SU-DHL-6 (cell line): ENCODE data around the gene NPFFR1.
A peak's percentile ranks its signal among the peaks of the same experiment; 100 is the strongest.
"Not testable (repeated sequence)": the region's sequence is repeated elsewhere in the genome, so short reads cannot be mapped to it uniquely, and the experiment has no call there.

ENCODE experiments used
- H2AFZ ChIP-seq: fragments of 200-600 bp; sonication (generic); 2 replicates; pipeline ENCODE4 v1.6.1; 2014; ENCODE audit warnings: low read depth, mild to moderate bottlenecking, moderate library complexity, mixed read lengths, antibody characterized with exemption, low read length; ENCODE audit not compliant: severe bottlenecking
- H3F3A ChIP-seq: fragments of 200-600 bp; shearing (Covaris generic); 2 replicates; pipeline ENCODE4 v1.6.0; 2016; ENCODE audit warnings: antibody characterized with exemption, mild to moderate bottlenecking; ENCODE audit not compliant: insufficient read depth
- H3K27ac ChIP-seq: fragments of 200-600 bp; sonication (generic); 2 replicates; pipeline ENCODE4 v1.5.1; 2016; ENCODE audit warnings: low read depth, mild to moderate bottlenecking, low read length, moderate library complexity, mixed read lengths
- H3K27me3 ChIP-seq: fragments of 200-600 bp; sonication (generic), shearing (Covaris generic); 2 replicates; pipeline ENCODE4 v1.6.0; 2014; ENCODE audit warnings: mild to moderate bottlenecking, low read length
- H3K36me3 ChIP-seq: fragments of 200-600 bp; sonication (generic); 2 replicates; pipeline ENCODE4 v1.6.1; 2014; ENCODE audit warnings: mild to moderate bottlenecking, low read length, mixed read lengths
- H3K4me2 ChIP-seq: fragments of 300-600, 200-600 bp; shearing (Covaris generic), sonication (generic); 2 replicates; pipeline ENCODE4 v1.6.0; 2014; ENCODE audit warnings: low read length, low read depth, mild to moderate bottlenecking; ENCODE audit not compliant: poor library complexity, severe bottlenecking
- H3K4me3 ChIP-seq: fragments of 200-600 bp; sonication (generic); 2 replicates; pipeline ENCODE4 v1.5.1; 2014; ENCODE audit warnings: antibody characterized with exemption, low read length, mild to moderate bottlenecking, mixed read lengths; ENCODE audit not compliant: insufficient read depth, poor library complexity, severe bottlenecking
- H3K79me2 ChIP-seq: fragments of 200-600 bp; sonication (generic); 2 replicates; pipeline ENCODE4 v1.6.1; 2014; ENCODE audit warnings: mild to moderate bottlenecking, low read length, moderate library complexity; ENCODE audit not compliant: insufficient read depth
- H3K9ac ChIP-seq: fragments of 200-600 bp; sonication (generic); 2 replicates; pipeline ENCODE4 v1.7.0; 2014; ENCODE audit warnings: mild to moderate bottlenecking, low read length
- H3K9me2 ChIP-seq: fragments of 200-600 bp; sonication (generic); replicated peaks from 2 replicates; pipeline ENCODE4 v1.6.1; 2014; ENCODE audit warnings: low read length; ENCODE audit not compliant: insufficient read depth
- H3K9me3 ChIP-seq: fragments of 200-600 bp; sonication (generic); 2 replicates; pipeline ENCODE4 v1.6.1; 2014; ENCODE audit warnings: low read length, mixed read lengths; ENCODE audit not compliant: insufficient read depth
- H4K20me1 ChIP-seq: fragments of 200-600 bp; sonication (generic); 2 replicates; pipeline ENCODE4 v1.6.1; 2014; ENCODE audit warnings: low read depth, mild to moderate bottlenecking, antibody characterized with exemption, low read length, moderate library complexity, mixed read lengths
- EZH2phosphoT487 ChIP-seq: fragments of 200-600 bp; sonication (generic), shearing (Covaris generic); conservative IDR thresholded peaks from 2 replicates; pipeline ENCODE4 v1.6.1; 2018; ENCODE audit warnings: mild to moderate bottlenecking, antibody characterized with exemption, low read length, moderate library complexity, mixed read lengths
- TF ChIP-seq, protein P1 (sequence below): fragments of 200-600 bp; sonication (generic); IDR thresholded peaks from one replicate; pipeline ENCODE4 v1.5.1; 2017; ENCODE audit warnings: antibody characterized with exemption, mild to moderate bottlenecking, low read length, moderate library complexity; ENCODE audit not compliant: insufficient read depth, poor library complexity, severe bottlenecking

Gene NPFFR1

DNA sequence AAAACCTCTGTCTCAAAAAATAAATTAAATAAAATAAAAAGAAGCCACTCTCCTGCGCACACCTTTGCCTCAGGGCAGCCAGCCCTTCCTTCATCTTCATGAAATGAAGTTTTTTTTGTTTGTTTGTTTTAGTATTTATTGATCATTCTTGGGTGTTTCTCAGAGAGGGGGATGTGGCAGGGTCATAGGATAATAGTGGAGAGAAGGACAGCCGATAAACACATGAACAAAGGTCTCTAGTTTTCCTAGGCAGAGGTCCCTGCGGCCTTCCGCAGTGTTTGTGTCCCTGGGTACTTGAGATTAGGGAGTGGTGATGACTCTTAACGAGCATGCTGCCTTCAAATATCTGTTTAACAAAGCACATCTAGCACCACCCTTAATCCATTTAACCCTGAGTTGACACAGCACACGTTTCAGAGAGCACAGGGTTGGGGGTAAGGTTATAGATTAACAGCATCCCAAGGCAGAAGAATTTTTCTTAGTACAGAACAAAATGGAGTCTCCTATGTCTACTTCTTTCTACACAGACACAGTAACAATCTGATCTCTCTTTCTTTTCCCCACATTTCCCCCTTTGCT, 45.8 kb downstream of the NPFFR1 start:
- not testable (repeated sequence) for H3K9me2 ChIP-seq, H3K9me3 ChIP-seq, H3F3A ChIP-seq, H3K27me3 ChIP-seq, H2AFZ ChIP-seq, H3K4me3 ChIP-seq, H3K79me2 ChIP-seq, H3K4me2 ChIP-seq, H4K20me1 ChIP-seq, H3K36me3 ChIP-seq, H3K27ac ChIP-seq, H3K9ac ChIP-seq

DNA sequence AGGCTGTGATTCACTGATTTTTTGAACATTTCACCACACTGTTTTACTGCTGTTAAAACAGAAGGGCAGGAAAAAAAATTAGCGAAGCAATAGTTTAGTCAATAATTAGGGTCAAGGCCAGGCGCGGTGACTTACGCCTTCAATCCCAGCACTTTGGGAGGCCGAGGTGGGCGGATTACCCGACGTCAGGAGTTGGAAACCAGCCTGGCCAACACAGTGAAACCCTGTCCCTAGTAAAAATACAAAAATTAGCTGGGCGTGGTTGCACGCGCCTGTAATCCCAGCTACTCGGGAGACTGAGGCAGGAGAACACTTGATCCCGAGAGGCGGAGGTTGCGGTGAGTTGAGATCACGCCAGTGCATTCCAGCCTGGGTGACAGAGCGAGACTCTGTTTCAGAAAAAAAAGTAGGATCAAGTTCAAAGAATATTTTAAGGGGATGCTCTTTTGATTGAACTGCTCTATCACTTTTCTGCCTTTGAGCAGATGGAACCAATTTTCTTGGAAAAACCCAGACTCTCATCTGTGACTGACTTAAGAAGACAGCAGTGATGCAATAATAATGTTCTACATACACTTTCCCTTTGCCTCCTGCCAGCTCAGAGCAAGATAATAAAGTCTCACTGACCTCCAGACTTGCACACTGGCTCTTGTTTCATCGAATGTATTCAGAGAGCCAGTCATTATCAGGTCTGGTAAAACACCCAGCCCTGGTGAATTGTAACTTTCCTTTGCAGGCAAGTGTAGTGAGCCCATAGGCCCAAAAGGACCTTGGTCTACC, 48.9 kb downstream of the NPFFR1 start:
- no peaks in the 10 kb centered on the region for H3K9me3 ChIP-seq
- no peaks in the 10 kb centered on the region for H3K36me3 ChIP-seq
- H3K4me2 ChIP-seq = peak overlapping the region; percentile 69
- TF ChIP-seq, protein P1, sequence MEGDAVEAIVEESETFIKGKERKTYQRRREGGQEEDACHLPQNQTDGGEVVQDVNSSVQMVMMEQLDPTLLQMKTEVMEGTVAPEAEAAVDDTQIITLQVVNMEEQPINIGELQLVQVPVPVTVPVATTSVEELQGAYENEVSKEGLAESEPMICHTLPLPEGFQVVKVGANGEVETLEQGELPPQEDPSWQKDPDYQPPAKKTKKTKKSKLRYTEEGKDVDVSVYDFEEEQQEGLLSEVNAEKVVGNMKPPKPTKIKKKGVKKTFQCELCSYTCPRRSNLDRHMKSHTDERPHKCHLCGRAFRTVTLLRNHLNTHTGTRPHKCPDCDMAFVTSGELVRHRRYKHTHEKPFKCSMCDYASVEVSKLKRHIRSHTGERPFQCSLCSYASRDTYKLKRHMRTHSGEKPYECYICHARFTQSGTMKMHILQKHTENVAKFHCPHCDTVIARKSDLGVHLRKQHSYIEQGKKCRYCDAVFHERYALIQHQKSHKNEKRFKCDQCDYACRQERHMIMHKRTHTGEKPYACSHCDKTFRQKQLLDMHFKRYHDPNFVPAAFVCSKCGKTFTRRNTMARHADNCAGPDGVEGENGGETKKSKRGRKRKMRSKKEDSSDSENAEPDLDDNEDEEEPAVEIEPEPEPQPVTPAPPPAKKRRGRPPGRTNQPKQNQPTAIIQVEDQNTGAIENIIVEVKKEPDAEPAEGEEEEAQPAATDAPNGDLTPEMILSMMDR = no peak
- no peak for TF ChIP-seq EZH2phosphoT487
- H3K9ac ChIP-seq = no peak overlapping the region
- H3K27ac ChIP-seq = no peak overlapping the region
- peaks cover 10% of the 10 kb centered on the region; the same call in 1 of the 2 replicates for H3F3A ChIP-seq
- no peaks in the 10 kb centered on the region for H3K27me3 ChIP-seq
- peak overlapping the region; percentile 68 for H2AFZ ChIP-seq
- peaks cover 33% of the 10 kb centered on the region for H3K79me2 ChIP-seq
- no peaks in the 10 kb centered on the region for H4K20me1 ChIP-seq
- H3K9me2 ChIP-seq = no peaks in the 10 kb centered on the region
- no peak overlapping the region for H3K4me3 ChIP-seq

DNA sequence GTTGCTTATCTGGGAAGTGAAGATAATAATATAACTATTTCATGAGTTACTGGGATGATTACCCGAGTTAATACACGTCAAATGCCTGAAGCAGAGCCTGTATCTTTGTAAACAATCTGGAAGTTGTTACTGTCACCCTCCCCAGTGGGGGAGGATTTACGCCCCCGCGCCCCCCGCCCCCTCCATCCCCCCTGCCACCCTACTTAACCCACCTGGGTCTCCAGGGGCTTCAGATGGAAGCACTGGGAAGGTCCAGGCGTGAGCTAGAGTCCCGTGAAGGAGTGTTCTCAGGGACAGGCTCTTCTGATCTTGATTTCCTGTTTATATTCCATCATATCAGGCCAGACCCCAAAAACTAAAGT, 49.9 kb downstream of the NPFFR1 start:
- Histone ChIP-seq H3K9me2 (no peaks in the 10 kb centered on the region), H3F3A (peaks cover 10% of the 10 kb centered on the region; the same call in 1 of the 2 replicates), H4K20me1 (no peaks in the 10 kb centered on the region), H3K4me3 (peak overlapping the region; percentile 54), H3K9me3 (no peaks in the 10 kb centered on the region), H3K4me2 (peak overlapping the region; percentile 69), H3K36me3 (peaks cover 8% of the 10 kb centered on the region), H3K9ac (peak overlapping the region; percentile 97), H3K27ac (peak overlapping the region; percentile 51), H2AFZ (peak overlapping the region; percentile 70), H3K27me3 (no peaks in the 10 kb centered on the region), H3K79me2 (peaks cover 42% of the 10 kb centered on the region)
- TF ChIP-seq EZH2phosphoT487 = no peak
- TF ChIP-seq, protein P1 = no peak
